HepG2 (cell line): ENCODE measurements around the gene HACE1. TPM values are rescaled to one million over a fixed set of nuclear protein-coding genes. Genes with fewer than 3 reads are reported as not detected.

Source experiments
- ATAC-seq: fragments of 200-7000 bp; cut with Tn5 transposase; 3 replicates; pipeline ENCODE4 v1.9.1; 2020; ENCODE audit warnings: mild to moderate bottlenecking, moderate library complexity
- BruUV-seq: library from RNA; stranded (reverse); fragments of 400-500 nt; replicated peaks from 2 replicates; lab custom pipeline; 2021; lab: Mats Ljungman, UMichigan
- CTCF ChIA-PET: fragments of 300-600 bp; formaldehyde crosslinking; extraction: SDS; loops from one replicate; lab custom pipeline; 2021; ENCODE audit warnings: low total read pairs, inconsistent platforms, low intra/inter-chr PET ratio; lab: Yijun Ruan, JAX
- POLR2A ChIA-PET: fragments of 350-600 bp; sonication (Branson Sonifier 250); formaldehyde crosslinking; loops from one replicate; lab custom pipeline; 2020; ENCODE audit warnings: antibody characterized with exemption, inconsistent platforms; lab: Yijun Ruan, JAX
- DNase-seq: peaks from one replicate; pipeline ENCODE4 v3.0.0-alpha.2; 2015; ENCODE audit warnings: low spot score
- FAIRE-seq: peaks from 3 replicates; lab custom pipeline; 2011; peaks lifted over from hg19 to GRCh38; lab: Jason Lieb, UNC
- H2AFZ ChIP-seq: one replicate; pipeline ENCODE4 v1.6.1; 2011; ENCODE audit warnings: low read length, inconsistent platforms
- H3K27ac ChIP-seq: fragments of 300-600 bp; 3 replicates; pipeline ENCODE4 v1.8.0; 2011; ENCODE audit warnings: mixed run types, mild to moderate bottlenecking, mixed read lengths, low read length, inconsistent platforms; ENCODE audit not compliant: insufficient read depth; ENCODE audit errors: extremely low read length
- H3K27me3 ChIP-seq, 2 experiments: fragments of 200-600 bp in 1 of 2; 2 replicates in 1 of 2; 3 replicates in 1 of 2; pipeline versions ENCODE4 v1.6.0 to v1.8.0; 2011; ENCODE audit warnings: low read length in 2 of 2, mild to moderate bottlenecking in 2 of 2, moderate library complexity in 2 of 2, inconsistent platforms in 1 of 2; ENCODE audit not compliant: insufficient read depth in 2 of 2, control insufficient read depth in 1 of 2
- H3K36me3 ChIP-seq, 2 experiments: fragments of 200-600 bp in 1 of 2; replicated peaks in 1 of 2; 2 replicates in 1 of 2; 3 replicates in 1 of 2; pipeline versions ENCODE4 v1.5.1 to v1.8.0; 2011; ENCODE audit warnings: low read length in 2 of 2, inconsistent platforms in 1 of 2; ENCODE audit not compliant: insufficient read depth in 2 of 2, control insufficient read depth in 1 of 2
- H3K4me1 ChIP-seq: 2 replicates; pipeline ENCODE4 v1.5.1; 2012; ENCODE audit warnings: low read length, inconsistent platforms; ENCODE audit not compliant: insufficient read depth
- H3K4me2 ChIP-seq: 2 replicates; pipeline ENCODE4 v1.6.0; 2011; ENCODE audit warnings: low read depth, low read length, inconsistent platforms
- H3K4me3 ChIP-seq, 3 experiments: fragments of 200-600 bp in 1 of 3; sonication (generic), shearing (Covaris generic) in 1 of 3; replicated peaks in 1 of 3; 2 replicates each; pipeline ENCODE4 v1.5.1; 2011 to 2016; ENCODE audit warnings: low read length in 3 of 3, inconsistent platforms in 2 of 3, low read depth in 2 of 3, mild to moderate bottlenecking in 2 of 3, control low read depth in 1 of 3, mixed read lengths in 1 of 3; ENCODE audit not compliant: insufficient read depth in 1 of 3
- H3K79me2 ChIP-seq: one replicate; pipeline ENCODE4 v1.6.1; 2011; ENCODE audit warnings: low read length, inconsistent platforms; ENCODE audit not compliant: insufficient read depth
- H3K9ac ChIP-seq: 2 replicates; pipeline ENCODE4 v1.6.0; 2011; ENCODE audit warnings: mild to moderate bottlenecking, low read depth, low read length, inconsistent platforms; ENCODE audit not compliant: insufficient read depth
- H3K9me3 ChIP-seq: 2 replicates; pipeline ENCODE4 v1.5.1; 2012; ENCODE audit warnings: mild to moderate bottlenecking, low read length
- H4K20me1 ChIP-seq: 2 replicates; pipeline ENCODE4 v1.6.0; 2011; ENCODE audit warnings: inconsistent platforms, mild to moderate bottlenecking, low read length, moderate library complexity; ENCODE audit not compliant: insufficient read depth
- CEBPG ChIP-seq: IDR thresholded peaks from 2 replicates; pipeline ENCODE4 v1.6.1; 2016
- HNF1A ChIP-seq, 2 experiments: sonication (generic) in 1 of 2; formaldehyde crosslinking in 1 of 2; IDR thresholded peaks; 2 replicates each; pipeline versions ENCODE4 v1.4.0 to v1.6.1; 2016 to 2020; ENCODE audit warnings: borderline replicate concordance in 1 of 2, low read depth in 1 of 2, mild to moderate bottlenecking in 1 of 2, missing genetic modification reagents in 1 of 2
- RELA ChIP-seq: sonication (generic); formaldehyde crosslinking; IDR thresholded peaks from 2 replicates; pipeline ENCODE4 v1.4.0; 2020; ENCODE audit warnings: missing genetic modification reagents
- TP53 ChIP-seq: sonication (generic); formaldehyde crosslinking; conservative IDR thresholded peaks from 2 replicates; pipeline ENCODE4 v1.4.0; 2020; ENCODE audit warnings: missing genetic modification reagents
- ZFP36L2 ChIP-seq: sonication (generic); formaldehyde crosslinking; IDR thresholded peaks from 2 replicates; pipeline ENCODE4 v1.4.0; 2020; ENCODE audit warnings: missing genetic modification reagents
- ZNF597 ChIP-seq: sonication (generic); formaldehyde crosslinking; IDR thresholded peaks from 2 replicates; pipeline ENCODE4 v1.5.0; 2020; ENCODE audit warnings: missing genetic modification reagents
- ZNF710 ChIP-seq: sonication (generic); formaldehyde crosslinking; IDR thresholded peaks from 2 replicates; pipeline ENCODE4 v1.5.0; 2020; ENCODE audit warnings: mild to moderate bottlenecking, missing genetic modification reagents, borderline replicate concordance
- ZNF800 ChIP-seq: sonication (generic); formaldehyde crosslinking; IDR thresholded peaks from 2 replicates; pipeline ENCODE4 v1.4.0; 2020; ENCODE audit warnings: missing genetic modification reagents
- WGBS: methylation state at CpG from one replicate; pipeline ENCODE4 v1.1.6; 2017; ENCODE audit warnings: low lambda C conversion rate; 5-methylcytosine and 5-hydroxymethylcytosine counted together
- in situ Hi-C: cut with HindIII; loops from 2 replicates; pipeline ENCODE4 v1.10.0; 2017; ENCODE audit warnings: low pct_unique_long_range_greater_than_20kb; ENCODE audit not compliant: extremely low pct_ligation_motif_present
- intact Hi-C: fragments of 100-400 bp; cut with micrococcal nuclease; formaldehyde crosslinking; loops from one replicate; pipeline ENCODE4 v1.10.0; 2022; ENCODE audit not compliant: unreplicated experiment
- polyA plus RNA-seq, 8 experiments: library from polyadenylated mRNA; depleted of rRNA in 3 of 8; stranded (reverse) in 7 of 8; unstranded in 1 of 8; fragments of >200 nt; fragmentation: Illumina TruSeq in 4 of 8; extraction: Trizol in 4 of 8; gene quantifications; 2 replicates each; pipeline versions ENCODE4 v1.2.1 to v1.2.3, GENCODE V29; 2011 to 2016; ENCODE audit warnings: low read depth in 4 of 8, missing spikeins in 1 of 8, mixed read lengths in 1 of 8; ENCODE audit not compliant: insufficient read depth in 1 of 8
- total RNA-seq, 5 experiments: library from RNA; depleted of rRNA; stranded (reverse); fragments of >200 nt; fragmentation: Illumina TruSeq; extraction: Trizol; gene quantifications; 2 replicates each; pipeline ENCODE4 v1.2.3, GENCODE V29; 2016; ENCODE audit warnings: low read depth in 1 of 5
- TF ChIP-seq, protein P1 (sequence below): IDR thresholded peaks from 2 replicates; pipeline ENCODE4 v1.6.1; 2018; ENCODE audit warnings: missing genetic modification reagents

The HACE1 gene
- total and polyA plus RNA-seq, 2 of the 13 experiments (the other 11 are each of a cell fraction or from before 2014, with no cell fraction given): 8.9 to 11.4 TPM

- TF ChIP-seq ZNF800 (CRISPR knock-in tag): no peak
These were observed 153.7 kb downstream of the HACE1 start (continued) for GRCh38 chr6:104705916-104706442.

GRCh38 chr6:104705095-104705707, 154.5 kb downstream of the HACE1 start:
- no peaks in the 10 kb centered on the region for H3K79me2 ChIP-seq
- ATAC-seq (no peak), DNase-seq (no peak)
- intact Hi-C loops: no loop called here
- H3K36me3 ChIP-seq: no peaks in the 10 kb centered on the region
- H3K4me2 ChIP-seq: no peak overlapping the region
- H4K20me1 ChIP-seq: no peaks in the 10 kb centered on the region
- no peak for TF ChIP-seq CEBPG
- TF ChIP-seq ZFP36L2 (CRISPR knock-in tag): no peak
- TF ChIP-seq ZNF597 (CRISPR knock-in tag): no peak
- TF ChIP-seq, protein P1, sequence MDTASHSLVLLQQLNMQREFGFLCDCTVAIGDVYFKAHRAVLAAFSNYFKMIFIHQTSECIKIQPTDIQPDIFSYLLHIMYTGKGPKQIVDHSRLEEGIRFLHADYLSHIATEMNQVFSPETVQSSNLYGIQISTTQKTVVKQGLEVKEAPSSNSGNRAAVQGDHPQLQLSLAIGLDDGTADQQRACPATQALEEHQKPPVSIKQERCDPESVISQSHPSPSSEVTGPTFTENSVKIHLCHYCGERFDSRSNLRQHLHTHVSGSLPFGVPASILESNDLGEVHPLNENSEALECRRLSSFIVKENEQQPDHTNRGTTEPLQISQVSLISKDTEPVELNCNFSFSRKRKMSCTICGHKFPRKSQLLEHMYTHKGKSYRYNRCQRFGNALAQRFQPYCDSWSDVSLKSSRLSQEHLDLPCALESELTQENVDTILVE (CRISPR knock-in tag): no peak
- no peak for TF ChIP-seq HNF1A (IDR thresholded peaks at IDR 0.05; ENCODE audit: low read depth)
- TF ChIP-seq HNF1A (CRISPR knock-in tag; IDR thresholded peaks at IDR 0.05; ENCODE audit: borderline replicate concordance): no peak
- TF ChIP-seq RELA (CRISPR knock-in tag): no peak
- TF ChIP-seq TP53: no peak
- no peak for TF ChIP-seq ZNF710 (CRISPR knock-in tag)
- TF ChIP-seq, all 625 proteins: peak for 0
- BruUV-seq: no TSS peak
- no peak overlapping the region for H2AFZ ChIP-seq
- POLR2A ChIA-PET: no interaction called here
- 36% methylated on average over 8 of the region's 8 CpGs for WGBS
- H3K9ac ChIP-seq: no peak overlapping the region
- H3K9me3 ChIP-seq: no peaks in the 10 kb centered on the region
- no peak overlapping the region for H3K27ac ChIP-seq
- in situ Hi-C loops: no loop called here
- no peaks in the 10 kb centered on the region for H3K27me3 ChIP-seq
- no peak overlapping the region for H3K4me3 ChIP-seq
- no peaks in the 10 kb centered on the region for H3K4me1 ChIP-seq
- CTCF ChIA-PET: no interaction called here
- no peak for FAIRE-seq
